ENCODE data around the gene FRRS1.

GRCh38 chr1:99731384-99731783 lies 35.1 kb downstream of the FRRS1 start:
- TF ChIP-seq EZH2 (IDR thresholded peaks at IDR 0.05; ENCODE audit: borderline replicate concordance, low read depth, low read length, severe bottlenecking): no peak
- no peak for TF ChIP-seq CTCF (IDR thresholded peaks at IDR 0.05; ENCODE audit: borderline replicate concordance, extremely low read depth, low read length, poor library complexity, severe bottlenecking)

All from DND-41 (cell line).